Transverse colon (tissue), 4 donors: ENCODE data around the gene TTC28. TPM values are rescaled to one million over a fixed set of nuclear protein-coding genes. Genes with fewer than 3 reads are reported as not detected.

Experiments used
- DNase-seq: peaks from one replicate; pipeline ENCODE4 v3.0.0-alpha.2; 2019
- H3K27ac ChIP-seq, 4 donors: fragments of 200-600 bp; sonication (generic); 2 replicates each; pipeline ENCODE4 v1.5.1; 2016 to 2018; ENCODE audit warnings: inconsistent platforms in 4 of 4
- H3K27me3 ChIP-seq: fragments of 200-600 bp; sonication (generic); 2 replicates; pipeline ENCODE4 v1.5.1; 2017; ENCODE audit warnings: inconsistent platforms
- H3K36me3 ChIP-seq, 4 donors: fragments of 200-600 bp; sonication (generic); 2 replicates each; pipeline ENCODE4 v1.5.1; 2017 to 2019; ENCODE audit warnings: inconsistent platforms in 4 of 4
- H3K4me1 ChIP-seq, 4 donors: fragments of 200-600 bp; sonication (generic); 2 replicates each; pipeline ENCODE4 v1.5.1; 2017 to 2020; ENCODE audit warnings: inconsistent platforms in 4 of 4
- H3K4me3 ChIP-seq, 4 donors: fragments of 200-600 bp; sonication (generic); 1 replicate in 1 of 4; 2 replicates in 3 of 4; pipeline versions ENCODE4 v1.5.1 to v1.6.1; 2017 to 2019; ENCODE audit warnings: inconsistent platforms in 4 of 4
- H3K9me3 ChIP-seq, 2 donors: fragments of 200-600 bp; sonication (generic); 2 replicates each; pipeline ENCODE4 v1.5.1; 2017 to 2019; ENCODE audit warnings: inconsistent platforms in 2 of 2
- EP300 ChIP-seq: sonication (generic); formaldehyde crosslinking; IDR thresholded peaks from one replicate; pipeline ENCODE4 v1.6.1; 2017; ENCODE audit warnings: antibody characterized with exemption, low read depth
- POLR2A ChIP-seq: fragments of 450-650 bp; IDR thresholded peaks from one replicate; pipeline ENCODE4 v1.6.1; 2016; ENCODE audit warnings: antibody characterized with exemption, mild to moderate bottlenecking, moderate library complexity
- POLR2AphosphoS5 ChIP-seq, 3 donors: sonication (generic); formaldehyde crosslinking; IDR thresholded peaks; one replicate each; pipeline ENCODE4 v1.6.1; 2016; ENCODE audit warnings: antibody characterized with exemption in 3 of 3
- WGBS, 2 donors: methylation state at CpG; one replicate each; pipeline ENCODE4 v1.1.5; 2018; ENCODE audit warnings: low coverage in 1 of 2; 5-methylcytosine and 5-hydroxymethylcytosine counted together
- in situ Hi-C, 4 donors: fragments of 200-750 bp; cut with MboI; loops; one replicate each; pipeline versions ENCODE4 v1.15.0 to v1.15.1; 2017; ENCODE audit warnings: low sequenced_read_pairs in 3 of 4, low pct_ligation_motif_present in 1 of 4, low pct_unique_long_range_greater_than_20kb in 1 of 4
- intact Hi-C: fragments of 100-400 bp; cut with DNase I; formaldehyde crosslinking; loops from one replicate; pipeline ENCODE4 v1.15.1; 2023; ENCODE audit warnings: low total_unique reads
- total RNA-seq, 4 donors: library from RNA; depleted of rRNA; stranded (reverse); fragments of >200 nt; gene quantifications; one replicate each; pipeline ENCODE4 v1.1.0, GENCODE V29; 2016
- TF ChIP-seq, protein P1 (sequence below), 5 experiments: fragments of 200-600 bp in 3 of 5; fragments of 450-650 bp in 2 of 5; sonication (generic) in 3 of 5; IDR thresholded peaks; 1 replicate in 2 of 5; 2 replicates in 3 of 5; pipeline ENCODE4 v1.5.1; 2016 to 2017; ENCODE audit warnings: antibody characterized with exemption in 5 of 5, inconsistent platforms in 3 of 5, mild to moderate bottlenecking in 2 of 5, moderate library complexity in 1 of 5

The TTC28 gene
- total RNA-seq, 4 donors from 2014 or later: 7.6 to 84.2 (median 12.4) TPM

DNA sequence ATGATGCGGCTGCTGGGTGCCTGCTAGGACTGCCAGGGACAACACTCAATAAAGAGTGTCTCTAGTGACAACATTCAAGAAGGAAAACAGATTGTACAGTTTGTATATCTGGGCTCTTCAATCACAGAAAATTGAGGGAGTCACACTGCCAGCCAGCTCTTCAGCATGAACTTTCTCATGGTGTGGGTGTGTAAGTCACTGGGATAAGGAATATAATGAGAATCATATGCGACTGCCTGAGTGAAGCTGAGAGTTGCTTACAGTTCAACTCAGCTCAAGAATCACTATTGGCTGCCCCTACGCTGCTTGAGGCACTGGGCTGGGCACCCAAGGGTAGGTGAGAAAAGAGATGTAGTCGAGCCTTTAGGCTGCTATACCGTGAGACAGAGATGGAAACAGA, 432.5 kb downstream of the TTC28 start:
- H3K4me3 ChIP-seq: no peak overlapping the region
- WGBS, 2 donors: 79 to 87% methylated on average over 4 to 5 of the region's 5 CpGs
- no peaks in the 10 kb centered on the region for H3K27me3 ChIP-seq
- TF ChIP-seq EP300 (no peak), POLR2A (no peak), POLR2AphosphoS5 (IDR thresholded peaks at IDR 0.05) (no peak)
- TF ChIP-seq, protein P1, sequence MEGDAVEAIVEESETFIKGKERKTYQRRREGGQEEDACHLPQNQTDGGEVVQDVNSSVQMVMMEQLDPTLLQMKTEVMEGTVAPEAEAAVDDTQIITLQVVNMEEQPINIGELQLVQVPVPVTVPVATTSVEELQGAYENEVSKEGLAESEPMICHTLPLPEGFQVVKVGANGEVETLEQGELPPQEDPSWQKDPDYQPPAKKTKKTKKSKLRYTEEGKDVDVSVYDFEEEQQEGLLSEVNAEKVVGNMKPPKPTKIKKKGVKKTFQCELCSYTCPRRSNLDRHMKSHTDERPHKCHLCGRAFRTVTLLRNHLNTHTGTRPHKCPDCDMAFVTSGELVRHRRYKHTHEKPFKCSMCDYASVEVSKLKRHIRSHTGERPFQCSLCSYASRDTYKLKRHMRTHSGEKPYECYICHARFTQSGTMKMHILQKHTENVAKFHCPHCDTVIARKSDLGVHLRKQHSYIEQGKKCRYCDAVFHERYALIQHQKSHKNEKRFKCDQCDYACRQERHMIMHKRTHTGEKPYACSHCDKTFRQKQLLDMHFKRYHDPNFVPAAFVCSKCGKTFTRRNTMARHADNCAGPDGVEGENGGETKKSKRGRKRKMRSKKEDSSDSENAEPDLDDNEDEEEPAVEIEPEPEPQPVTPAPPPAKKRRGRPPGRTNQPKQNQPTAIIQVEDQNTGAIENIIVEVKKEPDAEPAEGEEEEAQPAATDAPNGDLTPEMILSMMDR (IDR thresholded peaks at IDR 0.05): no peak
- intact Hi-C loops: no loop called here
- no peaks in the 10 kb centered on the region for H3K9me3 ChIP-seq
- in situ Hi-C loops: no loop called here
- no peaks in the 10 kb centered on the region for H3K36me3 ChIP-seq
- DNase-seq: no peak
- H3K4me1 ChIP-seq: peaks cover 0 to 4% (median 2%) of the 10 kb centered on the region in 4 donors
- no peak overlapping the region for H3K27ac ChIP-seq

DNA sequence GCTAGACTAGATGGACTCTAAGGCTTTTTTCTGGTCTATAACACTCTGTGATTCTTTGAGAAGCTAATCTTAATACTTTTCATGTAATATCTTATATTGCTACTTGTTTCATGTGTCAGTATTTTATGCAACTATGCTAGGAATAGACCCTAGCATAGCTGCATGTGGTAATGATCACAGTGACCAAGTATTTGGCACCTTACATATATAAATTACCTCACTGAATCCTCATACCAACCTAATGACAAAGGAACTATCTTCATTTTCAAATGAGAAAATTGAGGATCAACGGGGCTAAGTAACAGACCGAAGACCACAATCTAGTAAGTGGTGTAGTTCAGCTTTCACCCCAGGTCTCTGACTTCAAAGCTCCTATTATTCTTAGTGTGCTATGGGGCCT, 433.2 kb downstream of the TTC28 start:
- no peaks in the 10 kb centered on the region for H3K36me3 ChIP-seq
- intact Hi-C loops (no loop called here), in situ Hi-C loops (no loop called here)
- WGBS, 2 donors: 79 to 91% methylated on average over 2 of the region's 2 CpGs
- DNase-seq: no peak
- H3K4me3 ChIP-seq: no peak overlapping the region
- H3K4me1 ChIP-seq: peaks cover 0 to 4% (median 2%) of the 10 kb centered on the region in 4 donors
- no peaks in the 10 kb centered on the region for H3K9me3 ChIP-seq
- H3K27me3 ChIP-seq: no peaks in the 10 kb centered on the region
- TF ChIP-seq POLR2AphosphoS5 (IDR thresholded peaks at IDR 0.05) (no peak), POLR2A (no peak), EP300 (no peak)
- TF ChIP-seq, protein P1 (IDR thresholded peaks at IDR 0.05): no peak
- H3K27ac ChIP-seq: no peak overlapping the region

DNA sequence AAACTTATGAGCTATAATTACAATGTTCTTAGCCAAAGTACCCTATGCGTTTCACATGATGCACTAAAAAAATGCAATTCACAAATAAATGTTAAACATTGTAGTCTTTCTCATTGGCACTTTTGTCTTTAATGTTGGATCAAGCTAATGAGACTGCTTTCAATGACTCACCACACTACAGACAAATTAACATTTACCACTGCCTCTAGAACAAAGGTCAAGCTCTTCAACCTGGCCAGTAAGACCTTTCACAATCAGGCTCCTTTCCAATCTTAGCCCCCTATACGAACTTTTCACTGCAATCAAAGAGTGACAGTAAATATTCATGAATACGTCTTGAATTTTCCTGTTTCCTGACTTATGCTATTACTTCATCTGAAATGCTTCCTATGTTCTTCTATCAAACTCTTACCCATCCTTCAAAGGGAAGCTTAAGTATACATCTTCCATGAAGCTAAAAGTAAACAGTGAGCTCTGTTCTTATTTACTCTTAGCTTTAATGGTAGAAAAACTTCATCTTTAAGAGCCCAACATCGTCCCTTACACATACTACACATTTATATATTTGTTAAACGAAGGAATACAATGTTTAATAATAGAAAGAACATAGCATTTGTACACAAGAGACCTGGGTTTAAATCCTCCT, 433.9 kb downstream of the TTC28 start:
- no peak for DNase-seq
- no peak overlapping the region for H3K27ac ChIP-seq
- no peaks in the 10 kb centered on the region for H3K36me3 ChIP-seq
- intact Hi-C loops (no loop called here), in situ Hi-C loops (no loop called here)
- H3K4me1 ChIP-seq: peaks cover 0 to 4% (median 2%) of the 10 kb centered on the region in 4 donors
- no peaks in the 10 kb centered on the region for H3K9me3 ChIP-seq
- TF ChIP-seq EP300: no peak
- TF ChIP-seq POLR2A: no peak
- TF ChIP-seq POLR2AphosphoS5 (IDR thresholded peaks at IDR 0.05): no peak
- TF ChIP-seq, protein P1 (IDR thresholded peaks at IDR 0.05): no peak
- no peak overlapping the region for H3K4me3 ChIP-seq
- WGBS, 2 donors: 52 to 59% methylated on average over 5 of the region's 5 CpGs
- no peaks in the 10 kb centered on the region for H3K27me3 ChIP-seq

DNA sequence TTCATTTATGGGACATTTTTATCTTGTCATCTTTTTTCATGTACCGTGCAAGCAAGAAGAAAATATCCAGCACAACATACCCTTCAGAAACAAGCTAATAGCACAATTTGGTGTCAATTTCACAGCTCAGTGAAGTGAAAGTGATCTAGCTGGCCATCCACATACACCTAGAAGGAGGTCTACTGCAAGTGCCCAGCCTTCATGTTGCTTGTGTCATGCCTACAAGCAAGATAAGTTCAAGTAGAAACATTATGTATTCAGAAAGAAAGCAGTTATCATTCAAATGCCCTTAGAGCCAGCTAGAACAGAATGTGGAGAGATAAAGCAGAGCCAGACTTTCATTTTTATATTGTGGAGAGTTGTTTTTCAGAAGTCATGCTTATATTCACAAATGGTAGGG, 434.9 kb downstream of the TTC28 start:
- no peaks in the 10 kb centered on the region for H3K9me3 ChIP-seq
- intact Hi-C loops: no loop called here
- H3K27me3 ChIP-seq: no peaks in the 10 kb centered on the region
- TF ChIP-seq, protein P1 (IDR thresholded peaks at IDR 0.05): no peak
- no peak for TF ChIP-seq POLR2A
- no peak for TF ChIP-seq POLR2AphosphoS5 (IDR thresholded peaks at IDR 0.05)
- no peak for TF ChIP-seq EP300
- H3K27ac ChIP-seq: no peak overlapping the region
- H3K36me3 ChIP-seq: no peaks in the 10 kb centered on the region
- in situ Hi-C loops: no loop called here
- WGBS, 2 donors: 88 to 100% methylated on average over 1 of the region's 1 CpG
- H3K4me1 ChIP-seq: peaks cover 0 to 4% (median 2%) of the 10 kb centered on the region in 4 donors
- DNase-seq: no peak
- H3K4me3 ChIP-seq: no peak overlapping the region
